B cell (primary cell): ENCODE data around the gene ANKRD40CL. TPM values are rescaled to one million over a fixed set of nuclear protein-coding genes. Genes with fewer than 3 reads are reported as not detected.

Source experiments
- ATAC-seq: fragments of 200-7000 bp; cut with Tn5 transposase; one replicate; pipeline ENCODE4 v1.10.0; 2021; ENCODE audit warnings: low read depth, mild to moderate bottlenecking, moderate number of reproducible peaks, moderate library complexity
- CTCF ChIA-PET: fragments of 350-600 bp; sonication (Branson Sonifier 250); formaldehyde crosslinking; loops from one replicate; lab custom pipeline; 2021; ENCODE audit warnings: antibody characterized with exemption, inconsistent platforms; lab: Charles Lee
- POLR2A ChIA-PET: fragments of 350-600 bp; sonication (Branson Sonifier 250); formaldehyde crosslinking; loops from one replicate; lab custom pipeline; 2021; ENCODE audit warnings: antibody characterized with exemption; lab: Charles Lee
- DNase-seq: peaks from one replicate; pipeline ENCODE4 v3.0.0; 2013
- H2AFZ ChIP-seq: 2 replicates; pipeline ENCODE4 v1.6.1; 2012; ENCODE audit warnings: mild to moderate bottlenecking, low read depth, low read length; ENCODE audit not compliant: insufficient read depth, poor library complexity, severe bottlenecking
- H3K27ac ChIP-seq, 2 donors: 1 replicate in 1 of 2; 2 replicates in 1 of 2; pipeline ENCODE4 v1.5.1; 2012 to 2013; ENCODE audit warnings: low read length in 2 of 2, mild to moderate bottlenecking in 2 of 2, moderate library complexity in 1 of 2
- H3K27me3 ChIP-seq, 4 experiments: fragments of 200-600 bp in 1 of 4; sonication (generic) in 1 of 4; replicated peaks in 1 of 4; 1 replicate in 2 of 4; 2 replicates in 2 of 4; pipeline versions ENCODE4 v1.6.1 to v1.7.0; 2013 to 2016; ENCODE audit warnings: low read length in 3 of 4, mild to moderate bottlenecking in 2 of 4, mixed read lengths in 1 of 4, moderate library complexity in 1 of 4; ENCODE audit not compliant: insufficient read depth in 4 of 4, control insufficient read depth in 3 of 4; ENCODE audit errors: control extremely low read depth in 1 of 4
- H3K36me3 ChIP-seq, 2 experiments: replicated peaks in 1 of 2; 1 replicate in 1 of 2; 2 replicates in 1 of 2; pipeline versions ENCODE4 v1.6.1 to v1.7.1; 2013; ENCODE audit warnings: low read length in 1 of 2; ENCODE audit not compliant: insufficient read depth in 2 of 2, control insufficient read depth in 1 of 2; ENCODE audit errors: control extremely low read depth in 1 of 2, extremely low read depth in 1 of 2
- H3K4me1 ChIP-seq, 2 donors: fragments of 200-600 bp in 1 of 2; sonication (generic) in 1 of 2; 1 replicate in 1 of 2; 2 replicates in 1 of 2; pipeline versions ENCODE4 v1.5.1 to v1.6.1; 2013 to 2017; ENCODE audit warnings: low read length in 2 of 2; ENCODE audit not compliant: control insufficient read depth in 2 of 2, insufficient read depth in 2 of 2
- H3K4me2 ChIP-seq: replicated peaks from 2 replicates; pipeline ENCODE3; 2012; ENCODE audit warnings: mild to moderate bottlenecking, low read depth, low read length; ENCODE audit not compliant: poor library complexity, severe bottlenecking
- H3K4me3 ChIP-seq, 5 experiments: fragments of 200-600 bp in 1 of 5; sonication (generic) in 1 of 5; 1 replicate in 3 of 5; 2 replicates in 2 of 5; pipeline versions ENCODE4 v1.5.1 to v1.7.0; 2011 to 2016; ENCODE audit warnings: low read length in 4 of 5, mild to moderate bottlenecking in 4 of 5, low read depth in 2 of 5, control low read depth in 1 of 5, moderate library complexity in 1 of 5; ENCODE audit not compliant: insufficient read depth in 1 of 5; ENCODE audit errors: control extremely low read depth in 1 of 5, extremely low read depth in 1 of 5
- H3K79me2 ChIP-seq: fragments of 200-600 bp; sonication (generic); one replicate; pipeline ENCODE4 v1.6.0; 2016; ENCODE audit warnings: low read length; ENCODE audit not compliant: control insufficient read depth, insufficient read depth
- H3K9ac ChIP-seq: fragments of 200-600 bp; sonication (generic); 2 replicates; pipeline ENCODE4 v1.6.1; 2017; ENCODE audit warnings: mild to moderate bottlenecking, low read length, moderate library complexity
- H3K9me3 ChIP-seq, 3 donors: one replicate each; pipeline versions ENCODE4 v1.6.1 to v1.7.1; 2013; ENCODE audit warnings: low read length in 2 of 3; ENCODE audit not compliant: control insufficient read depth in 2 of 3, insufficient read depth in 1 of 3; ENCODE audit errors: control extremely low read depth in 1 of 3
- H4K20me1 ChIP-seq: 2 replicates; pipeline ENCODE4 v1.6.0; 2012; ENCODE audit warnings: mild to moderate bottlenecking, low read length; ENCODE audit not compliant: insufficient read depth, control insufficient read depth, poor library complexity, severe bottlenecking
- H3K27ac Mint-ChIP-seq: one replicate; pipeline ENCODE4 v1.8.0; 2021; ENCODE audit warnings: mixed read lengths
- H3K27me3 Mint-ChIP-seq: one replicate; pipeline ENCODE4 v1.8.0; 2021; ENCODE audit warnings: mixed read lengths
- H3K4me1 Mint-ChIP-seq: one replicate; pipeline ENCODE4 v1.8.0; 2021; ENCODE audit warnings: mixed read lengths
- H3K4me3 Mint-ChIP-seq: one replicate; pipeline ENCODE4 v1.8.0; 2021; ENCODE audit warnings: mixed read lengths
- H3K9me3 Mint-ChIP-seq: one replicate; pipeline ENCODE4 v1.8.0; 2022; ENCODE audit warnings: mixed read lengths; ENCODE audit not compliant: insufficient read depth
- EZH2 ChIP-seq: IDR thresholded peaks from 2 replicates; pipeline ENCODE4 v1.6.1; 2012; ENCODE audit warnings: borderline replicate concordance, low read depth, mild to moderate bottlenecking, moderate library complexity, low read length; ENCODE audit not compliant: insufficient read depth, poor library complexity, severe bottlenecking
- WGBS: methylation state at CpG from one replicate; pipeline ENCODE4 v1.1.5; 2013; ENCODE audit warnings: missing lambda C conversion rate; ENCODE audit not compliant: insufficient coverage; 5-methylcytosine and 5-hydroxymethylcytosine counted together
- intact Hi-C: fragments of 100-400 bp; cut with micrococcal nuclease; formaldehyde crosslinking; loops from one replicate; pipeline ENCODE4 v1.10.0; 2022
- polyA plus RNA-seq: library from polyadenylated mRNA; depleted of rRNA; stranded (reverse); fragments of >200 nt; gene quantifications from 2 replicates; pipeline ENCODE4 v1.2.3, GENCODE V29; 2012
- total RNA-seq, 2 donors: library from RNA; stranded (reverse); fragments of 120-200 nt in 1 of 2; gene quantifications; 1 replicate in 1 of 2; 2 replicates in 1 of 2; pipeline versions ENCODE4 v1.2.3 to v1.2.4, GENCODE V29; 2013 to 2022
- TF ChIP-seq, protein P1 (sequence below): fragments of 200-600 bp; IDR thresholded peaks from one replicate; pipeline ENCODE4 v1.8.0; 2022; ENCODE audit warnings: antibody characterized with exemption, mild to moderate bottlenecking

Gene ANKRD40CL
- total and polyA plus RNA-seq, 2 donors (not counting 1 experiment from before 2014, with no cell fraction given) = not detected

DNA sequence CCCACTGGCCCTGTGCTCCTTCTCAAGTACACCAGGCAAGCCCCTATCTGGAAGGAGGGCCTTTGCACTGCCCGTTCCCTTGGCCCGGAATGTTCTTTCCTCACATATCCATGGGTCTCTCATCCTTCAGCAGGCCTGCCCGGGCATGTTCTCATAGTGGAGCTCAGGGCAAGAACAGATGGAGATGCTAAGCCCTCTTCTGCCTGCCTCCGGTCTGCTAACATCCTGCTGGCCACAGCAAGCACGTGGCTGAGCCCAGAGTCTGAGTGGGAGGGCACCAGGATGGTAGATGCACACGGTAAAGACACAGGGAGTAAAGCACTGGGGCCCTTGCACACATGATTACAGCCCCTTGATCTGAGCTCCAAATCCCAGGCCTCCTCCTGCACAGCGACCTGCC is 19.8 kb upstream of the ANKRD40CL start:
- H3K4me1 ChIP-seq = no peaks in the 10 kb centered on the region
- CTCF ChIA-PET = interaction anchor here (1.1 to 1.6 kb wide), 2 partner anchors 65 to 163 kb away, joined by 4 to 5 read pairs; no protein-coding TSS in a partner anchor
- Mint-ChIP-seq H3K27me3 (peaks cover 12% of the 10 kb centered on the region), H3K27ac (no peak overlapping the region), H3K4me1 (peaks cover 2% of the 10 kb centered on the region), H3K4me3 (no peak overlapping the region), H3K9me3 (no peaks in the 10 kb centered on the region)
- H3K27ac ChIP-seq = no peak overlapping the region
- no peaks in the 10 kb centered on the region for H3K36me3 ChIP-seq
- DNase-seq = no peak
- 90% methylated on average over 7 of the region's 7 CpGs for WGBS
- POLR2A ChIA-PET = no interaction called here
- H3K27me3 ChIP-seq = no peaks in the 10 kb centered on the region
- no peak overlapping the region for H3K9ac ChIP-seq
- H3K4me2 ChIP-seq = no peak overlapping the region
- H3K9me3 ChIP-seq = no peaks in the 10 kb centered on the region
- no peaks in the 10 kb centered on the region for H4K20me1 ChIP-seq
- no peaks in the 10 kb centered on the region for H3K79me2 ChIP-seq
- no peak for TF ChIP-seq EZH2
- TF ChIP-seq, protein P1, sequence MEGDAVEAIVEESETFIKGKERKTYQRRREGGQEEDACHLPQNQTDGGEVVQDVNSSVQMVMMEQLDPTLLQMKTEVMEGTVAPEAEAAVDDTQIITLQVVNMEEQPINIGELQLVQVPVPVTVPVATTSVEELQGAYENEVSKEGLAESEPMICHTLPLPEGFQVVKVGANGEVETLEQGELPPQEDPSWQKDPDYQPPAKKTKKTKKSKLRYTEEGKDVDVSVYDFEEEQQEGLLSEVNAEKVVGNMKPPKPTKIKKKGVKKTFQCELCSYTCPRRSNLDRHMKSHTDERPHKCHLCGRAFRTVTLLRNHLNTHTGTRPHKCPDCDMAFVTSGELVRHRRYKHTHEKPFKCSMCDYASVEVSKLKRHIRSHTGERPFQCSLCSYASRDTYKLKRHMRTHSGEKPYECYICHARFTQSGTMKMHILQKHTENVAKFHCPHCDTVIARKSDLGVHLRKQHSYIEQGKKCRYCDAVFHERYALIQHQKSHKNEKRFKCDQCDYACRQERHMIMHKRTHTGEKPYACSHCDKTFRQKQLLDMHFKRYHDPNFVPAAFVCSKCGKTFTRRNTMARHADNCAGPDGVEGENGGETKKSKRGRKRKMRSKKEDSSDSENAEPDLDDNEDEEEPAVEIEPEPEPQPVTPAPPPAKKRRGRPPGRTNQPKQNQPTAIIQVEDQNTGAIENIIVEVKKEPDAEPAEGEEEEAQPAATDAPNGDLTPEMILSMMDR = no peak
- intact Hi-C loops = no loop called here
- no peak for ATAC-seq
- no peak overlapping the region for H2AFZ ChIP-seq
- H3K4me3 ChIP-seq = no peak overlapping the region

DNA sequence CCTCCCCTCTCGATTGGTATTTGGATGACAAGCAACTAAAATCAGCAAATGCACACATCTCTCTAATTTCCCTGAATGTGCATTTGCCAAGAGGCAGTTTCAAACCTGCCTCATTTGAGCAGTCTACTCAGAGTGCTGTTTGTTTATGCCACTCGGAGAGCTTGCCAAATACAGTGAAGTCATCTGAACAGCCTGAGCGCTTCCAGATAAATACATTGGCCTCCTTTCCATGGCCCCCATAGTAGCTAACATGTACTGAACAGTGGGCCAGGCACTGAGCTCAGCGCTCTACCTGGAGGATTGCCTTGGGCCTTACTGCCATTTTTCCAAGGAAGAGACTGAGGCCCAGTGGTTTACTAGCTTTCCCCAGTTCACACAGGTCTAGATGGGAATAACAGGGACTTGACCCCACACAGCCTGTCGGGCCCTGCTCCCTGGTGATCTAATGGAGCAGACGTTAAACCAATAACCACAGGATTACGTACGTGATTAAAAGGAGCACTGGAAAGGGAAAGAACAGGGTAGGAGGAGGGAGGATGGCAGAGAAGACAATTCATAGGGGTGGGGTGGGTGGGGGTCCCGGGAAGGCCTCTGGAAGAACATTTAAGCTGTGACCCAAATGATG is 18.7 kb upstream of the ANKRD40CL start:
- H4K20me1 ChIP-seq = no peaks in the 10 kb centered on the region
- no peak overlapping the region for H3K4me3 ChIP-seq
- H3K79me2 ChIP-seq = no peaks in the 10 kb centered on the region
- H3K9me3 ChIP-seq = peaks cover 0 to 2% (median 0%) of the 10 kb centered on the region in 3 donors
- peaks cover 7% of the 10 kb centered on the region for H3K4me1 Mint-ChIP-seq
- 92% methylated on average over 9 of the region's 9 CpGs for WGBS
- CTCF ChIA-PET = interaction anchor here (1.1 to 1.6 kb wide), 4 partner anchors 9 to 164 kb away, joined by 3 to 5 read pairs (median 4); no protein-coding TSS in a partner anchor
- POLR2A ChIA-PET = no interaction called here
- peaks cover 16% of the 10 kb centered on the region for H3K27me3 Mint-ChIP-seq
- no peak overlapping the region for H2AFZ ChIP-seq
- no peak overlapping the region for H3K4me3 Mint-ChIP-seq
- no peak overlapping the region for H3K9ac ChIP-seq
- peaks cover 0 to 4% of the 10 kb centered on the region in 2 donors for H3K4me1 ChIP-seq
- intact Hi-C loops = no loop called here
- ATAC-seq (no peak), DNase-seq (no peak)
- H3K36me3 ChIP-seq = no peaks in the 10 kb centered on the region
- H3K4me2 ChIP-seq = no peak overlapping the region
- no peak overlapping the region for H3K27ac ChIP-seq
- no peaks in the 10 kb centered on the region for H3K9me3 Mint-ChIP-seq
- H3K27me3 ChIP-seq = peaks cover 0 to 3% (median 1%) of the 10 kb centered on the region in 4 experiments
- no peak overlapping the region for H3K27ac Mint-ChIP-seq
- no peak for TF ChIP-seq EZH2
- TF ChIP-seq, protein P1 = no peak
